GM18520 (cell line): ENCODE data around the gene LRMDA.
"Not testable (repeated sequence)": the region's sequence is repeated elsewhere in the genome, so short reads cannot be mapped to it uniquely, and the experiment has no call there.

ENCODE experiments used
- ATAC-seq: cut with Tn5 transposase; IDR thresholded peaks from one replicate; pipeline ENCODE4 v1.9.1; 2021; ENCODE audit not compliant: unreplicated experiment

Gene LRMDA

GRCh38 chr10:76581506-76582256, 1150.3 kb downstream of the LRMDA start:
- no peak for ATAC-seq

- no peak for ATAC-seq
Measured at GRCh38 chr10:76582531-76582930, 1151.1 kb downstream of the LRMDA start.

GRCh38 chr10:76583711-76584161, 1152.3 kb downstream of the LRMDA start:
- no peak for ATAC-seq

GRCh38 chr10:76584466-76584865, 1153.0 kb downstream of the LRMDA start:
- not testable (repeated sequence) for ATAC-seq
